Measurements from ENCODE around the gene ENO2.
A peak's percentile ranks its signal among the peaks of the same experiment; 100 is the strongest.

ENO2 gene

DNA sequence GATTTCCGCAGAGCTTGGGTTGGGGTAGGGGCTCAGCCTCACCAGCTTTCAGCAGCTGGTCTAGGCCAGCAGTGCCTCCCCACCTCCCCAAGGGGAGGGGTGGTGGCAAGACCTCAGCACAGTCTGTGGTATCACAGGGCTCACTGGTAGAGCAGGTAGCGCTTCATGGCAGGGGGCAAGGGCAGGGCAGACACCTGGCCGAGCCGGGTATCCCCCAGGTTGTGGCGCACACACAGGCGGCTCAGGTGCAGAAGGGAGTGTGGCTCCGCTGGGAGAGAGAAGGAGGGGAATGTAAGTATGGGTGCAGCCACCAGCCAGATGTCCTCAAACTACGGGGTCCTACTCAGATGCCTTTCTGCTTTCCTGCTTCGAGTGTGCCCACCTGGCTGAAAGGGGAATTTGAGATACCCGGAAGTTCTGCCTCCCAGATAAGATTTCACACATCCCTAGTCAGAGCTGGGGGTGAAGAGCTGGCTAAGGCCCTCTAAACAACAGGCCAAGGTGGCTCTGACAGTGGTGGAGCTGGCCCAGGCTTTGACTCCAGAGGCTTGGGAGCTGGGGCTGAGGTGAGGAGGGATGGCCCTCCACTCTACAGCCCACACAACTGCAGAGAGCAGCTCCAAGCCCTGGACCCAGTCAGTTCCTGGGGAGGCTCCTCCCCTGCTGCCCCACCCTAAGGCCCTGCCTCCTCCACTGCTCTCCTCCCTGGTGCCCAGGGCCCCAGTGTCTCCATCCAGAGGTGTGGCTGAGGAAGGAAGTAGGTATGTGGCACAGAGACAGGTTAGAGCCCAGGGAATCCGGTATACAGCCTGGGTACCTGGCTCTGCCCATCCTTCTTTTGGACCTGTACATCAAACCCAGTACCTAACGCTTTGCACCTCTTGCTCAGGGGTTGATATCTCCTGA is 43.1 kb upstream of the ENO2 start:
- TF ChIP-seq EZH2phosphoT487 (IDR thresholded peaks at IDR 0.05; ENCODE audit: borderline replicate concordance) (no peak), CTCF (conservative IDR thresholded peaks at IDR 0.05; ENCODE audit: low read length) (no peak)
- Histone ChIP-seq H3K36me3 (ENCODE audit: insufficient read depth, low read length) (peaks cover 25% of the 10 kb centered on the region; the same call in 1 of the 2 replicates), H3F3A (ENCODE audit: low read depth) (peaks cover 5% of the 10 kb centered on the region; the same call in 1 of the 2 replicates), H3K4me3 (ENCODE audit: low read length, poor library complexity, severe bottlenecking) (peak overlapping the region; percentile 94), H3K9ac (ENCODE audit: low read depth, low read length, poor library complexity, severe bottlenecking) (peak overlapping the region; percentile 92), H3K27me3 (ENCODE audit: insufficient read depth, low read length, poor library complexity, severe bottlenecking) (peaks cover 4% of the 10 kb centered on the region), H3K79me2 (ENCODE audit: insufficient read depth, low read length) (peaks cover 67% of the 10 kb centered on the region), H4K20me1 (ENCODE audit: insufficient read depth, low read length, poor library complexity, severe bottlenecking) (peaks cover 51% of the 10 kb centered on the region), H3K9me3 (ENCODE audit: insufficient read depth, low read depth, low read length) (no peaks in the 10 kb centered on the region), H3K4me2 (ENCODE audit: low read depth, low read length, poor library complexity, severe bottlenecking) (peak overlapping the region; percentile 98), H3K9me2 (replicated peaks; ENCODE audit: low read depth, low read length) (no peaks in the 10 kb centered on the region), H3K4me1 (ENCODE audit: insufficient read depth, low read length, poor library complexity, severe bottlenecking) (peaks cover 42% of the 10 kb centered on the region), H2AFZ (ENCODE audit: low read length) (no peak overlapping the region)

GRCh38 chr12:6872073-6873048 is 42.0 kb upstream of the ENO2 start:
- TF ChIP-seq CTCF (conservative IDR thresholded peaks at IDR 0.05; ENCODE audit: low read length), result peak; percentile 81
- TF ChIP-seq EZH2phosphoT487 (IDR thresholded peaks at IDR 0.05; ENCODE audit: borderline replicate concordance), result no peak
- H3K4me2 ChIP-seq (ENCODE audit: low read depth, low read length, poor library complexity, severe bottlenecking), result peak overlapping the region; percentile 98
- peak overlapping the region; percentile 92 for H3K9ac ChIP-seq (ENCODE audit: low read depth, low read length, poor library complexity, severe bottlenecking)
- H3F3A ChIP-seq (ENCODE audit: low read depth), result peaks cover 5% of the 10 kb centered on the region; the same call in 1 of the 2 replicates
- peaks cover 4% of the 10 kb centered on the region for H3K27me3 ChIP-seq (ENCODE audit: insufficient read depth, low read length, poor library complexity, severe bottlenecking)
- H3K9me2 ChIP-seq (replicated peaks; ENCODE audit: low read depth, low read length), result no peaks in the 10 kb centered on the region
- H3K9me3 ChIP-seq (ENCODE audit: insufficient read depth, low read depth, low read length), result no peaks in the 10 kb centered on the region
- H4K20me1 ChIP-seq (ENCODE audit: insufficient read depth, low read length, poor library complexity, severe bottlenecking), result peaks cover 51% of the 10 kb centered on the region
- H3K36me3 ChIP-seq (ENCODE audit: insufficient read depth, low read length), result peaks cover 25% of the 10 kb centered on the region; the same call in 1 of the 2 replicates
- peak overlapping the region; percentile 94 for H3K4me3 ChIP-seq (ENCODE audit: low read length, poor library complexity, severe bottlenecking)
- peaks cover 36% of the 10 kb centered on the region for H3K4me1 ChIP-seq (ENCODE audit: insufficient read depth, low read length, poor library complexity, severe bottlenecking)
- peaks cover 61% of the 10 kb centered on the region for H3K79me2 ChIP-seq (ENCODE audit: insufficient read depth, low read length)
- no peak overlapping the region for H2AFZ ChIP-seq (ENCODE audit: low read length)
